B cell (primary cell): ENCODE results near the gene RBM33. TPM values are rescaled to one million over a fixed set of nuclear protein-coding genes. Genes with fewer than 3 reads are reported as not detected.

Source experiments
- ATAC-seq: fragments of 200-7000 bp; cut with Tn5 transposase; one replicate; pipeline ENCODE4 v1.10.0; 2021; ENCODE audit warnings: low read depth, mild to moderate bottlenecking, moderate number of reproducible peaks, moderate library complexity
- CTCF ChIA-PET: fragments of 350-600 bp; sonication (Branson Sonifier 250); formaldehyde crosslinking; loops from one replicate; lab custom pipeline; 2021; ENCODE audit warnings: antibody characterized with exemption, inconsistent platforms; lab: Charles Lee
- POLR2A ChIA-PET: fragments of 350-600 bp; sonication (Branson Sonifier 250); formaldehyde crosslinking; loops from one replicate; lab custom pipeline; 2021; ENCODE audit warnings: antibody characterized with exemption; lab: Charles Lee
- DNase-seq: peaks from one replicate; pipeline ENCODE4 v3.0.0; 2013
- H2AFZ ChIP-seq: 2 replicates; pipeline ENCODE4 v1.6.1; 2012; ENCODE audit warnings: mild to moderate bottlenecking, low read depth, low read length; ENCODE audit not compliant: insufficient read depth, poor library complexity, severe bottlenecking
- H3K27ac ChIP-seq, 2 donors: 1 replicate in 1 of 2; 2 replicates in 1 of 2; pipeline ENCODE4 v1.5.1; 2012 to 2013; ENCODE audit warnings: low read length in 2 of 2, mild to moderate bottlenecking in 2 of 2, moderate library complexity in 1 of 2
- H3K27me3 ChIP-seq, 4 experiments: fragments of 200-600 bp in 1 of 4; sonication (generic) in 1 of 4; replicated peaks in 1 of 4; 1 replicate in 2 of 4; 2 replicates in 2 of 4; pipeline versions ENCODE4 v1.6.1 to v1.7.0; 2013 to 2016; ENCODE audit warnings: low read length in 3 of 4, mild to moderate bottlenecking in 2 of 4, mixed read lengths in 1 of 4, moderate library complexity in 1 of 4; ENCODE audit not compliant: insufficient read depth in 4 of 4, control insufficient read depth in 3 of 4; ENCODE audit errors: control extremely low read depth in 1 of 4
- H3K36me3 ChIP-seq, 2 experiments: replicated peaks in 1 of 2; 1 replicate in 1 of 2; 2 replicates in 1 of 2; pipeline versions ENCODE4 v1.6.1 to v1.7.1; 2013; ENCODE audit warnings: low read length in 1 of 2; ENCODE audit not compliant: insufficient read depth in 2 of 2, control insufficient read depth in 1 of 2; ENCODE audit errors: control extremely low read depth in 1 of 2, extremely low read depth in 1 of 2
- H3K4me1 ChIP-seq, 2 donors: fragments of 200-600 bp in 1 of 2; sonication (generic) in 1 of 2; 1 replicate in 1 of 2; 2 replicates in 1 of 2; pipeline versions ENCODE4 v1.5.1 to v1.6.1; 2013 to 2017; ENCODE audit warnings: low read length in 2 of 2; ENCODE audit not compliant: control insufficient read depth in 2 of 2, insufficient read depth in 2 of 2
- H3K4me2 ChIP-seq: replicated peaks from 2 replicates; pipeline ENCODE3; 2012; ENCODE audit warnings: mild to moderate bottlenecking, low read depth, low read length; ENCODE audit not compliant: poor library complexity, severe bottlenecking
- H3K4me3 ChIP-seq, 5 experiments: fragments of 200-600 bp in 1 of 5; sonication (generic) in 1 of 5; 1 replicate in 3 of 5; 2 replicates in 2 of 5; pipeline versions ENCODE4 v1.5.1 to v1.7.0; 2011 to 2016; ENCODE audit warnings: low read length in 4 of 5, mild to moderate bottlenecking in 4 of 5, low read depth in 2 of 5, control low read depth in 1 of 5, moderate library complexity in 1 of 5; ENCODE audit not compliant: insufficient read depth in 1 of 5; ENCODE audit errors: control extremely low read depth in 1 of 5, extremely low read depth in 1 of 5
- H3K79me2 ChIP-seq: fragments of 200-600 bp; sonication (generic); one replicate; pipeline ENCODE4 v1.6.0; 2016; ENCODE audit warnings: low read length; ENCODE audit not compliant: control insufficient read depth, insufficient read depth
- H3K9ac ChIP-seq: fragments of 200-600 bp; sonication (generic); 2 replicates; pipeline ENCODE4 v1.6.1; 2017; ENCODE audit warnings: mild to moderate bottlenecking, low read length, moderate library complexity
- H3K9me3 ChIP-seq, 3 donors: one replicate each; pipeline versions ENCODE4 v1.6.1 to v1.7.1; 2013; ENCODE audit warnings: low read length in 2 of 3; ENCODE audit not compliant: control insufficient read depth in 2 of 3, insufficient read depth in 1 of 3; ENCODE audit errors: control extremely low read depth in 1 of 3
- H4K20me1 ChIP-seq: 2 replicates; pipeline ENCODE4 v1.6.0; 2012; ENCODE audit warnings: mild to moderate bottlenecking, low read length; ENCODE audit not compliant: insufficient read depth, control insufficient read depth, poor library complexity, severe bottlenecking
- H3K27ac Mint-ChIP-seq: one replicate; pipeline ENCODE4 v1.8.0; 2021; ENCODE audit warnings: mixed read lengths
- H3K27me3 Mint-ChIP-seq: one replicate; pipeline ENCODE4 v1.8.0; 2021; ENCODE audit warnings: mixed read lengths
- H3K4me1 Mint-ChIP-seq: one replicate; pipeline ENCODE4 v1.8.0; 2021; ENCODE audit warnings: mixed read lengths
- H3K4me3 Mint-ChIP-seq: one replicate; pipeline ENCODE4 v1.8.0; 2021; ENCODE audit warnings: mixed read lengths
- H3K9me3 Mint-ChIP-seq: one replicate; pipeline ENCODE4 v1.8.0; 2022; ENCODE audit warnings: mixed read lengths; ENCODE audit not compliant: insufficient read depth
- EZH2 ChIP-seq: IDR thresholded peaks from 2 replicates; pipeline ENCODE4 v1.6.1; 2012; ENCODE audit warnings: borderline replicate concordance, low read depth, mild to moderate bottlenecking, moderate library complexity, low read length; ENCODE audit not compliant: insufficient read depth, poor library complexity, severe bottlenecking
- WGBS: methylation state at CpG from one replicate; pipeline ENCODE4 v1.1.5; 2013; ENCODE audit warnings: missing lambda C conversion rate; ENCODE audit not compliant: insufficient coverage; 5-methylcytosine and 5-hydroxymethylcytosine counted together
- intact Hi-C: fragments of 100-400 bp; cut with micrococcal nuclease; formaldehyde crosslinking; loops from one replicate; pipeline ENCODE4 v1.10.0; 2022
- polyA plus RNA-seq: library from polyadenylated mRNA; depleted of rRNA; stranded (reverse); fragments of >200 nt; gene quantifications from 2 replicates; pipeline ENCODE4 v1.2.3, GENCODE V29; 2012
- total RNA-seq, 2 donors: library from RNA; stranded (reverse); fragments of 120-200 nt in 1 of 2; gene quantifications; 1 replicate in 1 of 2; 2 replicates in 1 of 2; pipeline versions ENCODE4 v1.2.3 to v1.2.4, GENCODE V29; 2013 to 2022

RBM33 gene
- total and polyA plus RNA-seq, 2 donors (not counting 1 experiment from before 2014, with no cell fraction given): 33.5 to 189 TPM

DNA sequence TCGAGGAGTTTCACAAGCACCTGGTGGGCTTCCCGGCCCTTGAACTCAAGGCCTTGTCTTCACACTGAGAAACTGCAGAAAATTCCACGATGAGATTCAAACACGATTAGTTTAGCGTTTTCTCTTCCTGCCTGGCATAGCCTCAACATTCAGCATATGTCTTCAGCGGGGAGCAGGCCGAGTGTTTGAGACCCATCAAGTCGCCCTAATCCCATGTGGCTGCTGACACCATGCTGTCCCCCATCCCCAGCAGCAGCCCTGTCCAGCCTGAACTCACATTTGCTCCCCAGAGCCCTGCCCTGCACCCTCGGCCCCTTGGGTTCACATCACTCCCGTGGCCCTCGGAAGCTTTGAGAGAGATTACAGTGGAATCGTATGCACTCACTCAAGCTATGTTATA lies 35.3 kb upstream of the RBM33 start:
- H3K79me2 ChIP-seq: no peaks in the 10 kb centered on the region
- ChIA-PET POLR2A (no interaction called here), CTCF (interaction anchor here (0.6 to 0.8 kb wide), 2 partner anchors 11 to 159 kb away, joined by 4 read pairs; no protein-coding TSS in a partner anchor)
- WGBS: 99% methylated on average over 8 of the region's 12 CpGs
- Mint-ChIP-seq H3K9me3 (no peaks in the 10 kb centered on the region), H3K4me1 (peaks cover 15% of the 10 kb centered on the region), H3K27ac (no peak overlapping the region), H3K4me3 (no peak overlapping the region), H3K27me3 (peaks cover 9% of the 10 kb centered on the region)
- no peak overlapping the region for H2AFZ ChIP-seq
- H3K36me3 ChIP-seq: no peaks in the 10 kb centered on the region
- peaks cover 0 to 3% of the 10 kb centered on the region in 2 donors for H3K4me1 ChIP-seq
- no peak overlapping the region for H3K27ac ChIP-seq
- peaks cover 0 to 4% (median 0%) of the 10 kb centered on the region in 4 experiments for H3K27me3 ChIP-seq
- no peaks in the 10 kb centered on the region for H4K20me1 ChIP-seq
- H3K9ac ChIP-seq: no peak overlapping the region
- ATAC-seq (no peak), DNase-seq (no peak)
- intact Hi-C loops: no loop called here
- H3K4me3 ChIP-seq: no peak overlapping the region
- H3K9me3 ChIP-seq: no peaks in the 10 kb centered on the region
- no peak for TF ChIP-seq EZH2
- no peak overlapping the region for H3K4me2 ChIP-seq

DNA sequence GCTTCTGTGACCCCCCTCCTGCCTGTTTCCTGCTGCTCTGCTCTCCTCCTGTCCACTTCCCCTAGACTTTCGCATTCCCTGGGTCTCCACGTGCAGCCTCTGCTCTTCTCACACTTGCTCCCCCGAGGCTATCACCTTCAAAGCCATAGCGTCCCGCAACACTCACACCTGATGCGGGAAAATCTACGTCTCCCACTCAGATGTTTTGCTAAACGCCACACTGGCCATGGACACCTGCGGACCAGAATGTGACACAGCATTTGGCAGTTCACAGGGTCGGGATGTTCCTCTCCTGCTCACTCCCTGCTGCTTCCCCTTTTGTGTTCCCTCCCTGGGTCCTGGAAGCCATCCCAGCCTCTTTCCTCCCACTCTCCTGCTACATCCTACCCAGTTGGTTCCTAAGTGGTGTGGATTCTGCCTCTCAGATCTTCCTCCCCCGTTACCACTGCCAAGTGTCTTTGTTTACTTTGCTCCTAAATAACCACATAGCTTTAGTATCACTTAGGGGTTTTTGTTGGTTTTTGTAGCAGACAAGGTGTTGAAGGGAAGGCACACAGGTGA lies 33.7 kb upstream of the RBM33 start:
- Histone ChIP-seq H3K9ac (no peak overlapping the region), H3K27ac (no peak overlapping the region), H4K20me1 (no peaks in the 10 kb centered on the region), H3K36me3 (no peaks in the 10 kb centered on the region), H3K79me2 (no peaks in the 10 kb centered on the region), H3K27me3 (peaks cover 0 to 4% (median 0%) of the 10 kb centered on the region in 4 experiments), H3K4me2 (no peak overlapping the region), H2AFZ (no peak overlapping the region), H3K9me3 (no peaks in the 10 kb centered on the region), H3K4me3 (no peak overlapping the region), H3K4me1 (peaks cover 0 to 3% of the 10 kb centered on the region in 2 donors)
- Mint-ChIP-seq H3K4me1 (peaks cover 15% of the 10 kb centered on the region), H3K9me3 (peaks cover 3% of the 10 kb centered on the region), H3K27me3 (peaks cover 9% of the 10 kb centered on the region), H3K27ac (no peak overlapping the region), H3K4me3 (peak overlapping the region; percentile 3)
- no peak for DNase-seq
- intact Hi-C loops: no loop called here
- ATAC-seq: no peak
- CTCF ChIA-PET: interaction anchor here (0.5 kb wide), 1 partner anchor 10 kb away, joined by 4 read pairs; no protein-coding TSS in a partner anchor
- TF ChIP-seq EZH2: no peak
- 42% methylated on average over 10 of the region's 11 CpGs for WGBS
- POLR2A ChIA-PET: no interaction called here
